Superior temporal gyrus (tissue), 1 donor: ENCODE data around the gene EXT2.
A peak's percentile ranks its signal among the peaks of the same experiment; 100 is the strongest.

ENCODE experiments used
- DNase-seq: peaks from one replicate; pipeline ENCODE4 v3.0.0-alpha.2; 2016; ENCODE audit errors: extremely low spot score

The EXT2 gene

DNA sequence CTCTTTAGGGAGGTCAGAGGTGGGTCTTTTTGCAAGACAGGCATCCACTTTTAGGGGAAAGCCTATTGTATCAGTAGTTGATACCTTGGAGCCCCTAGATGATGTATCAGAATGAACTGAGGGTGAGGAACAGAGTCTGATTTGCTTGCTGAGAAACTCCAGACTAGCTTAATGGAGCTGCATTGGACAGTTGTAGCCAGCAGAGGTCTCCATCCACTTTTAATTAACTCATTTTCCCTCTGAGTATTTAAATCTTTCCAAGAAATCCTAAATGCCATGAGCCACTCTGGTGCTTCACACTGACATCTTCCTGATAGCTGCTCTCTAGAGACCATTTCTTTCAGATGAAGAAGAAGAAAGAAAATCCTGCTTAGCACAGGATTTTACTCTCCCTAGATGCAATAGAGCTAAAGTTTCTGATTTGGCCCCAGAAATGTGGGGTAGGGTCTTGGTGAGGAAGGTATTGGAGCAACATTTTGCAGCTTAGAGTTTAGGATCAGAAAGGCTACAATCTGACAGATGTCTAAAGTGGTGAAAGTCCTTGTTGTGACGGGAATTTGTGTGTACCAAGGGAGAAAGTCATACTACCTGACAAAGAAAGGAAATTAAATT, 38.0 kb downstream of the EXT2 start:
- DNase-seq, result peak; percentile 62

- DNase-seq, result no peak
Measured at GRCh38 chr11:44134625-44135024, 39.1 kb downstream of the EXT2 start.

GRCh38 chr11:44136176-44136945, 40.9 kb downstream of the EXT2 start:
- no peak for DNase-seq

DNA sequence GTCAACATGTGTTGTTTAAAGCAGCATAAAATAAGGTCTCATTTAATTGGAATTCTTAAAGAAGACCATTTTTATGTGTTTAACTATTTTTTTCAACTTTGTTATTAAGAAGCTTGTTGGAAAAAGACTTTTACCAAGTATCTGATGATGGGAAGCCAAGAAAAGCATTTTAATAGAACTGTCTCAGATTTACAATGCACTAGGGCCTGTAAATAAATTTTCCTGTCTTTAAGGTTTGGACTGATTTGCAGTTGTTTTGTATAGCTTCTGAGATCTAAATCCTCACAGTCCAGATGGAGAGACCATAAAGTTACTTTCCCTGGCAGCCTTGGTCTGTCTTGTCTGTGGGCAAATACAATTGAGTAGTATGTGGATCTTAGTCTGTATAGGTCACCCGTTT, 41.6 kb downstream of the EXT2 start:
- DNase-seq, result no peak

DNA sequence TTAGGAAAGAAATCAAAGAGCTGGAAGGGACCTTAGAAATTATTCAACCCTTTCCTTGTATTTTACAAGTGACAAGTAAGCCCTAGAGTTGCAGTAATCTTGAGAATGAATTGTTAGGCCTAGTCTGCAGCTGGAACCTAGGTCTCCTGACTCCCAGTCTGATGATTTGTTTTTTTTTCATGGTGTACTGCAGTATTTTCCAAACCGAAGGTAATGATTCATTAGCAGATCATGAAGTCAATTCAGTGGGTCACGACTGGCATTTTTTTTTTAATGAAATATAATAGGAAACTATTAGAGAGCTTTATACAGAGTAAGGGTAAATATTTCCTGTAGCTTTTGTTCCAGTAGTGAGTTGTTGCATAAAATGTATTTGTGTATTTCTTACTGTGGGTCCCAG, 42.8 kb downstream of the EXT2 start:
- DNase-seq, result no peak

- DNase-seq, result no peak
Measured at GRCh38 chr11:44138980-44139379, 43.5 kb downstream of the EXT2 start.

DNA sequence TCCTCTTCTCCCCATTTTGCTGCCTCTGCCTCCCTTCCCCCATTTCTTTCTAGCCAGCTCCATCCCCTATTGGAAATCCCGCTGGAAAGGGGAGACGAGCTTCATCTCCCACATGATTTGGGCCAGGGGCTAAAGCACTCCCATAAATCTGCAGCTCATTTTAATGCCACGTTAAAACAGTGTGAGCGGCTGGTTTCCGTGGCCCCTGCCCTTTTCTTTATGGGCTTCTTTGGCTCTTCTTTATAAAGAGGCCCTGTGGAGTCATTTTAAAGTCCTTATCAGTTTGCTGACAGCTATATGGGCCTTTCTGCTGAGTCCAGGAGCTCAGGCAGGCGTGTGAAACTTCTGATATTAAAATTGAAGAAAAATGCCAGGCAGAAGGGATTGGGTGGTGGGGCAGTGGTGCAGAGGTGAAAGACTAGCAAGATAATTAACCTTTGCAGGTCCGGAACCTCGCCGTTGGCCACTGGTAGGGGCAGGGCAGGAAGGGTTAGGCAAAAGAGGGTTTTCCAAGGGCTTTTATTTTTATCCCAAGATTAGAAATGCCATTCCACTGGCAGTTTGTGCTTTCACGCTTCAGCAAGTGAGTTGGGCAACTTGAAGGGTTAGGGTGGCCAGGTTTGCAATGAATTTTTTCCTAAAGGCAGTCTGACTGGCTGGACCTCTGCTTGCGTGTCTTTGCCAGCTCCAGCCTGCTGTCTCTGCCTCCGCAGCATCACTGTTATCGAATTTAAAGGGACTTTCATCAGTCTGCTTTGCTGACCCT, 44.3 kb downstream of the EXT2 start:
- DNase-seq, result no peak

GRCh38 chr11:44140372-44140771, 44.9 kb downstream of the EXT2 start:
- no peak for DNase-seq

DNA sequence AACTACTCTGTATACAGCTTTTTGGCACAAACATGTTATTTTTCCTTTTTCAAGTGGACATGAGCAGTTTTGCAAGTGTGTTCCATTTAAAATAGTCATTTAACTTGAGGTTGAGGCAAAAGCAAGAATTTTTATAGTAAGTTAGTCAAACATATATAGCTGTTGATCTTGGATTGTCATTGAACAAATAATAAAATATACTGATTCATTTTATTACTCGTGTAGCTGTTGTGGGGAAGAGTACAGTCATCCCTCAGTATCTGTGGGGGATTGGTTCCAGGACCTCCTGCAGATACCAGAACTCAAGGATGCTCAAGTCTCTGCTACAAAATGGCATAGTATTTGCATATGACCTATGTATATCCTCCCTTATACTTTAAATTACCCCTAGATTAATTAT, 45.3 kb downstream of the EXT2 start:
- no peak for DNase-seq

- DNase-seq, result no peak
Measured at GRCh38 chr11:44143987-44144909, 48.8 kb downstream of the EXT2 start.

- DNase-seq, result no peak
Measured at GRCh38 chr11:44145011-44145775, 49.7 kb downstream of the EXT2 start.

GRCh38 chr11:44146931-44147330, 51.5 kb downstream of the EXT2 start:
- DNase-seq, result no peak

DNA sequence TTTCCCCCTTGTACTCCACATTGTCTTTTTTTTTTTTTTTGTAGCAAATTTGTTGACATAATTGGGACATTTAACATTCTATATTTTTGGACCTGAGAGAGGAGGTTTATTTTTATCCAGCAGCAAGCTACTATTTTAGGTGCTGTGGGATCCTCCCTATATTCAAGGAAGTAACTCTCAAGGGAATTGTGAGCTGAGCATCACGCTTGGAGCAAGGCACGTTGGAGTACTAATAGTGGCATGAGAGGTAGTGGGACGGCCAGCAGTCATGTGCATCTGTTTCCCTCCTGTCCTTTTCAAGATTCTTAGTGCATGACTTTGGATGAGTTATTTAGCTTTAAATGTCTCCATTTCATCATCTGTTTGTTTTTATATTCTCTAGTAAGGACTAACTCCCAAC, 52.3 kb downstream of the EXT2 start:
- DNase-seq, result no peak

DNA sequence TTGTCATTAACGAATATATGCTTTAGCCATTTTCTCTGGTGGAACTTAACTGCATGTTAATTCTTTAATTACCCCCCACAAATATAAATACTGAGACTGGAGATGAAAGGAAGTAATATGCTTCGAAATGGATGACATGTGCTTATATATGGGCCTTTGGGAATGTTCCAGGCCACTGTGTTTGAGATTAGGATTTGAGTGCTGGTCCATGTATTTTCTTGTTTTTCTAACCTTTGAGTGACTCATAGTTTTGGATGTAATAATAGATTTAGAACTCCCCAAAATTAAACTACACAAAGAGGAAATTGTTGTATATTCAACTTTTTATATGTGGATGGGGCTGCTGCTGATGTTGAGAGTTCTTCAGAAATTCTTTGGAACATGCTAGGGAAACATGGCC, 54.2 kb downstream of the EXT2 start:
- DNase-seq, result no peak

- DNase-seq, result no peak
Measured at GRCh38 chr11:44150401-44150800, 54.9 kb downstream of the EXT2 start.

DNA sequence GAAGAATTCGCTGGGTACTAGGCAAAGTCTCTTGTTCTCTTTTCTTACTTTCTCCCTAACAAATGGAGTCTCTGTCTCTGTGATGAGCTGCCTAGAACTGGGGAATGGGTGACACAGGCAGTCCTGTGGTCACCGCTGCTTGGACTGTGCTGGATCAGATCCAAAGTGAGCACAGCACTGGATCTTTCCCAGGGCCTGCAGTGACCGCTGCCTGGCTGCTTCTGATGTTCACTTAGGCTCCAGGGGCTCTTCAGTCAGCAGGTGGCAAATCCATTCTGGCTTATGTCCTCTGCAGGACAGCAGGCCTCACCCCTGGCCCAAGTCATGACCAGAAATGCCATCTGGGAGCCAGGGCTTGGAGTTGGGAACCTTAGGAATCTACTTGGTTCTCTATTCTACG, 61.5 kb downstream of the EXT2 start:
- no peak for DNase-seq

DNA sequence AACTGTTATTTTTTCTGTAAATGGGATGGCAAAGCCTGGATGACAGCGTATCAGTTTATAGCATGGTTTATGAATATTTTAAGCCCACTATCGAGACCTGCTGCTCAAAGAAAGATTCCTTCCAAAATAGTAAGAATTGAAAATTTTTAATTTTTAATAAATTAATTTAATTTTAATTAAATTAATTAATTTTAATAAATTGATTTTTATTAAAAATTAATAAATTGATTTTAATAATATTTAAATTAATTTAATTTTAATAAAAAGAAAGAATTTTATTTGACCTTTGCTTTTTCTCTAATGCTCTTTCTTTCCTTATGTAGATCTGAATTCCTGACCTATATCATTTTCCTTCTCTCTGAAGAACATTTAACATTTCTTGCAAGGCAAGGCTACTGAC, 62.9 kb downstream of the EXT2 start:
- no peak for DNase-seq

- no peak for DNase-seq
Measured at GRCh38 chr11:44159848-44160721, 64.6 kb downstream of the EXT2 start.

DNA sequence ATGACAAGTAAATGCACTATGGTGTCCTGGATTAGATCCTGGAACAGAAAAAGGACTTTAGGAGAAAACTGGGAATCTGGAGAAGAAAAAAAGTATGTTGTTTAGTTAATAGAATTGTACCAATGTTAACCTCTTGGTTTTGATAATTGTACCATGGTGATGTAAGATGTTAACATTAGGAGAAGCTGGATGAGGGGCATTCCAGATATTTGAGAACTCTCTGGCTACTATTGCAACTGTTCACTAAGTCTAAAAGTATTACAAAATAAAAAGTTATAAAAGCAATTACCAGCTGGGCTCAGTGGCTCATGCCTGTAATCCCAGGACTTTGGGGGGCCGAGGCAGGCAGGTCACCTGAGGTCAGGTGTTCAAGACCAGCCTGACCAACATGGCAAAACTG, 66.5 kb downstream of the EXT2 start:
- no peak for DNase-seq

GRCh38 chr11:44162662-44163061, 67.2 kb downstream of the EXT2 start:
- no peak for DNase-seq
